ENCODE measurements around the gene CLEC3B.
"Not testable (repeated sequence)": the region's sequence is repeated elsewhere in the genome, so short reads cannot be mapped to it uniquely, and the experiment has no call there.

CLEC3B gene

GRCh38 chr3:45026038-45026437 is at the start of gene CLEC3B:
Gene CLEC3B, plus strand, starts transcription at chr3:45026303. Its CDS starts 60 bp downstream, at chr3:45026363.
- DNase-seq, result no peak

GRCh38 chr3:44981220-44981619 is 44.9 kb upstream of the CLEC3B start:
- DNase-seq, result no peak

GRCh38 chr3:44981751-44982150 is 44.4 kb upstream of the CLEC3B start:
- peak; percentile 27 for DNase-seq

GRCh38 chr3:44982817-44983216 is 43.3 kb upstream of the CLEC3B start:
- DNase-seq, result peak; percentile 11

- no peak for DNase-seq
These were observed 42.6 kb upstream of the CLEC3B start for GRCh38 chr3:44983484-44983941.

GRCh38 chr3:44984335-44984734 is 41.8 kb upstream of the CLEC3B start:
- DNase-seq, result peak; percentile 82

- DNase-seq, result not testable (repeated sequence)
These were observed 39.8 kb upstream of the CLEC3B start for GRCh38 chr3:44986330-44986729.

GRCh38 chr3:44987332-44987731 is 38.8 kb upstream of the CLEC3B start:
- peak; percentile 22 for DNase-seq

GRCh38 chr3:44988073-44988472 is 38.0 kb upstream of the CLEC3B start:
- peak; percentile 14 for DNase-seq

- no peak for DNase-seq
These were observed 37.0 kb upstream of the CLEC3B start for GRCh38 chr3:44989141-44989540.

- DNase-seq, result peak; percentile 66
These were observed 36.3 kb upstream of the CLEC3B start for GRCh38 chr3:44989636-44990373.

GRCh38 chr3:44991326-44991725 is 34.8 kb upstream of the CLEC3B start:
- no peak for DNase-seq

- DNase-seq, result peak; percentile 37
These were observed 33.3 kb upstream of the CLEC3B start for GRCh38 chr3:44992555-44993470.

GRCh38 chr3:44993471-44994205 is 32.5 kb upstream of the CLEC3B start:
- DNase-seq, result no peak

GRCh38 chr3:44995142-44995770 is 30.8 kb upstream of the CLEC3B start:
- DNase-seq, result no peak

GRCh38 chr3:44996556-44996969 is 29.5 kb upstream of the CLEC3B start:
- no peak for DNase-seq

- no peak for DNase-seq
These were observed 26.3 kb upstream of the CLEC3B start for GRCh38 chr3:44999782-45000181.

GRCh38 chr3:45000823-45001222 is 25.3 kb upstream of the CLEC3B start:
- no peak for DNase-seq

- no peak for DNase-seq
These were observed 24.4 kb upstream of the CLEC3B start for GRCh38 chr3:45001738-45002137.

- no peak for DNase-seq
These were observed 23.9 kb upstream of the CLEC3B start for GRCh38 chr3:45002139-45002660.

- DNase-seq, result no peak
These were observed 23.4 kb upstream of the CLEC3B start for GRCh38 chr3:45002720-45003119.

- no peak for DNase-seq
These were observed 22.7 kb upstream of the CLEC3B start for GRCh38 chr3:45003406-45003805.

All from MV-4-11 (cell line).